ENCODE measurements around the gene SLC39A12. TPM values are rescaled to one million over a fixed set of nuclear protein-coding genes. Genes with fewer than 3 reads are reported as not detected.

Gene SLC39A12
- total RNA-seq, 1 donor = not detected

- H3K4me3 ChIP-seq (ENCODE audit: low read depth, low read length) = no peak overlapping the region
- TF ChIP-seq CTCF (IDR thresholded peaks at IDR 0.05; ENCODE audit: insufficient read depth, low read depth, low read length) = no peak
Observed at GRCh38 chr10:18005781-18006456, 54.2 kb downstream of the SLC39A12 start.

GRCh38 chr10:18008986-18009385, 57.3 kb downstream of the SLC39A12 start:
- no peak for TF ChIP-seq CTCF (IDR thresholded peaks at IDR 0.05; ENCODE audit: insufficient read depth, low read depth, low read length)
- DNase-seq (ENCODE audit: low read depth) = no peak
- no peak overlapping the region for H3K4me3 ChIP-seq (ENCODE audit: low read depth, low read length)

More at GRCh38 chr10:18005781-18006456, 54.2 kb downstream of the SLC39A12 start:
- peak; percentile 60 for DNase-seq (ENCODE audit: low read depth)

GRCh38 chr10:18010050-18010449, 58.3 kb downstream of the SLC39A12 start:
- H3K4me3 ChIP-seq (ENCODE audit: low read depth, low read length) = no peak overlapping the region
- no peak for DNase-seq (ENCODE audit: low read depth)
- no peak for TF ChIP-seq CTCF (IDR thresholded peaks at IDR 0.05; ENCODE audit: insufficient read depth, low read depth, low read length)

- DNase-seq (ENCODE audit: low read depth) = no peak
- no peak overlapping the region for H3K4me3 ChIP-seq (ENCODE audit: low read depth, low read length)
Observed at GRCh38 chr10:18020523-18020922, 68.8 kb downstream of the SLC39A12 start.

GRCh38 chr10:18021725-18022480, 70.2 kb downstream of the SLC39A12 start:
- TF ChIP-seq CTCF (IDR thresholded peaks at IDR 0.05; ENCODE audit: insufficient read depth, low read depth, low read length) = no peak
- no peak for DNase-seq (ENCODE audit: low read depth)
- H3K4me3 ChIP-seq (ENCODE audit: low read depth, low read length) = no peak overlapping the region

More at GRCh38 chr10:18020523-18020922, 68.8 kb downstream of the SLC39A12 start:
- TF ChIP-seq CTCF (IDR thresholded peaks at IDR 0.05; ENCODE audit: insufficient read depth, low read depth, low read length) = no peak

GRCh38 chr10:18043148-18044006, 91.7 kb downstream of the SLC39A12 start:
- DNase-seq (ENCODE audit: low read depth) = peak; percentile 21
- TF ChIP-seq CTCF (IDR thresholded peaks at IDR 0.05; ENCODE audit: insufficient read depth, low read depth, low read length) = no peak
- no peak overlapping the region for H3K4me3 ChIP-seq (ENCODE audit: low read depth, low read length)

All from fibroblast of villous mesenchyme (primary cell).